Omental fat pad (tissue), 4 donors: Measurements from ENCODE around the gene MCCD1. TPM values are rescaled to one million over a fixed set of nuclear protein-coding genes. Genes with fewer than 3 reads are reported as not detected.
"Not testable (repeated sequence)": the region's sequence is repeated elsewhere in the genome, so short reads cannot be mapped to it uniquely, and the experiment has no call there.

Source experiments
- ATAC-seq: fragments of 150-250 bp; one replicate; pipeline ENCODE4 v1.9.1; 2016; ENCODE audit warnings: mild to moderate bottlenecking, moderate library complexity; ENCODE audit not compliant: low FRiP score
- DNase-seq: peaks from one replicate; pipeline ENCODE4 v3.0.0-alpha.2; 2019; ENCODE audit warnings: low spot score
- total RNA-seq, 4 donors: library from RNA; depleted of rRNA; stranded (reverse); fragments of >200 nt; gene quantifications; one replicate each; pipeline ENCODE4 v1.1.0, GENCODE V29; 2016
- TF ChIP-seq, protein P1 (sequence below), 3 donors: fragments of 450-650 bp; IDR thresholded peaks; one replicate each; pipeline ENCODE4 v1.5.1; 2016 to 2017; ENCODE audit warnings: antibody characterized with exemption in 3 of 3, mild to moderate bottlenecking in 3 of 3, moderate library complexity in 2 of 3

MCCD1 gene, protein sequence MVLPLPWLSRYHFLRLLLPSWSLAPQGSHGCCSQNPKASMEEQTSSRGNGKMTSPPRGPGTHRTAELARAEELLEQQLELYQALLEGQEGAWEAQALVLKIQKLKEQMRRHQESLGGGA
- total RNA-seq = not detected

DNA sequence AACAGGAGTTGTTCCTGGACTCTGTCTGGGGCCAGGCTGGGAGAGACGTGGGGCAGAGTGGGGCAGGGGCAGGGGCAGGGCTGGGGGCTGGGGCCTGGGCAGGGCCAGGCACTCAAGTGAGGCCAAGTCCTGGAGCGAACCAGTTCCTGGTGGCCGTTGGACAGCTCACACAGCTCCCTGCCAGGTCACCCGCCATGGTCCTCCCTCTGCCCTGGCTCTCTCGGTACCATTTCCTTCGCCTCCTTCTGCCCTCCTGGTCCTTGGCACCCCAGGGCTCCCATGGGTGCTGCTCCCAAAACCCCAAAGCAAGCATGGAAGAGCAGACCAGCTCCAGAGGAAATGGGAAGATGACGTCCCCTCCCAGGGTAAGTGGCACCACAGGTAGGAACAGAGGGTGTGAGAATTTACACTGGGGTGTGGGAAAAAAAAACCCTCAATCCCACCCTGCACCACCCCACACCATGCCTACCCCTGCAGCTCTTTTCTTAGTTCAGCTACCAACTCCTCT lies at the start of gene MCCD1:
Gene MCCD1 (plus strand): TSS at position 142 of the 508 bp plus-strand sequence. CDS start 53 bp downstream, at position 195.
- DNase-seq (no peak), ATAC-seq (no peak)
- TF ChIP-seq, protein P1, sequence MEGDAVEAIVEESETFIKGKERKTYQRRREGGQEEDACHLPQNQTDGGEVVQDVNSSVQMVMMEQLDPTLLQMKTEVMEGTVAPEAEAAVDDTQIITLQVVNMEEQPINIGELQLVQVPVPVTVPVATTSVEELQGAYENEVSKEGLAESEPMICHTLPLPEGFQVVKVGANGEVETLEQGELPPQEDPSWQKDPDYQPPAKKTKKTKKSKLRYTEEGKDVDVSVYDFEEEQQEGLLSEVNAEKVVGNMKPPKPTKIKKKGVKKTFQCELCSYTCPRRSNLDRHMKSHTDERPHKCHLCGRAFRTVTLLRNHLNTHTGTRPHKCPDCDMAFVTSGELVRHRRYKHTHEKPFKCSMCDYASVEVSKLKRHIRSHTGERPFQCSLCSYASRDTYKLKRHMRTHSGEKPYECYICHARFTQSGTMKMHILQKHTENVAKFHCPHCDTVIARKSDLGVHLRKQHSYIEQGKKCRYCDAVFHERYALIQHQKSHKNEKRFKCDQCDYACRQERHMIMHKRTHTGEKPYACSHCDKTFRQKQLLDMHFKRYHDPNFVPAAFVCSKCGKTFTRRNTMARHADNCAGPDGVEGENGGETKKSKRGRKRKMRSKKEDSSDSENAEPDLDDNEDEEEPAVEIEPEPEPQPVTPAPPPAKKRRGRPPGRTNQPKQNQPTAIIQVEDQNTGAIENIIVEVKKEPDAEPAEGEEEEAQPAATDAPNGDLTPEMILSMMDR (IDR thresholded peaks at IDR 0.05) = no peak

DNA sequence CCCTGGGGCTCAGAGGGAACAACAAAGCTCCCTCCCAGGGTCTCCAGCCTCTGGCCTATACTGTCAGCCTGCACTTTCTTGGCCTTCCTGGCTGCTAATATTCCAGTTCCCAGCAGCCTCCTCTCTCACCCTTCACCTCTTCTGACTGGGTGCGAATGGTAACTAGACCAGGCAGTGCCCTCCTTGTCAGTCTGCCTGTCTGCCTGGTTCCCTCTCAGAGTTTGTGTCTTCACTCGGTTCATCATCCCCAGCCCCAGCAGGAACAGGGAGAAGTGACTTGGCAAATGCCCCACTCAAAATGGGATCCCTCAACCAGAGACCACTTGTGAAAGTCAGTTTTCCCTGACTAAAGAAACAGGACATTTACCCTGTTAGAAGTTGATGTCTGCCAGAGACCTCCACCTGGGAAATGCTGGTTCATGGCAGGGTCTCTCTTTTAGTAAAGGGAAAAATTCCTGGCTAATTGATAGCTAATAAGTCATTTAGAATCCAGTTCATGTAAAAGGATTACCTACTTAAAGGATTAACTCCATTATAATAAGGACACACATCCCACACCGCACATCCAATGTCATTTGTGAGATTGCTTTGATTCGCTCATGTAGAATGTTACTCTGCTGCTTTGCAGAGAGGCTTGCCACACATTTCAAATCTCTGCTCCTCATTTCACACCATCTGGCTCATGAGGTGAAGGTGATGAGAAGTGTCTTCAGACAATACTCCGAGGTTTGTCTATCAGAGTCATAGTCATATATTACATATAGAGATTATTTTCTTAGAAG lies 49.4 kb upstream of the MCCD1 start:
- TF ChIP-seq, protein P1 (IDR thresholded peaks at IDR 0.05) = no peak
- DNase-seq (no peak), ATAC-seq (no peak)

DNA sequence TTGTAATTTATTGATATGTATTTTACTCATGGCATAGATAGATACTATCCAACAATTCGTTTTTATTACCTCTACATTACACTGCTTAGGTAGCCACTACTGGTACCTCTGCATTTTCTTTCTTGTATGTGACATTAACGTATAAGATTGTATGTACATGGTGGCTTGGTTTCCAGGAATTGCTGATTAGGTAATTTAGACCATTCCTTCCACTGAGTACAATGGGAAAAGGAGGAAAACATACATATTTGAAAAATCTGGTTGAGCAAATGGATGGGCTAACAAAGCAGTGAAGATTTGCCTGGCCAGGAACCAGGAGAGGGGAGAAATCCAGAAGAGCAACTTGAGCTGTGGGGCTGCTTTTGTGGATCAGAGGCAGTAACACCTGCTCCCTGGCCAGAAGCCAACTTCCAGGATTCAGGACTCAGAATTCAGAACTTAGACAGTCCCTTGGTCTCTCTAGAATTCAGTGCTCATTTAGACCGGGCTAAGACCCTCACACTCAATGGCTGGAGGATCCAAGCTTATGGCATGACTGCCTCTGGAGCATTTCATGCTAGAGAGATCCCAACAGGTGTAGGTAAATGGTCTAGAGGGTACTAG lies 48.7 kb upstream of the MCCD1 start:
- ATAC-seq = no peak
- TF ChIP-seq, protein P1 (IDR thresholded peaks at IDR 0.05) = no peak
- no peak for DNase-seq

DNA sequence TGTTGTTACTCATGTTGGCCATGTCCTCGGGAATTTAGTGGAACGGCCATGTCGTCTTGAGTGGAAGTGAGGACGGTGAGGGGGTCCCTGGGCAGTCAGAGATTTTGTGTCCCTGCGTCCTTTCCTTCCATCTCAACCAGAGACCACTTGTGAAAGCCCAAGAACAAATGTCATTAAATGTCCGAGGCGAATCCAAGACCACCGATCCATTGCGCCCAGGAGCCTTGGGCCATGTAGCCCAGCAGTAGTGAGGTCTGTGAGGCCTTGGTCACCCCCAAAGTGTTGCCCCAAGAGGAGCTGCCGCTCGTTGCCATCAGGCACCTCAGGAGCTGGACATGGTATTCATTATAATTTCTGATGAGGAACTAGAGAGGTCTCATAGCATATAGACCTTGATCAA lies 48.2 kb upstream of the MCCD1 start:
- TF ChIP-seq, protein P1 (IDR thresholded peaks at IDR 0.05) = no peak
- no peak for ATAC-seq

DNA sequence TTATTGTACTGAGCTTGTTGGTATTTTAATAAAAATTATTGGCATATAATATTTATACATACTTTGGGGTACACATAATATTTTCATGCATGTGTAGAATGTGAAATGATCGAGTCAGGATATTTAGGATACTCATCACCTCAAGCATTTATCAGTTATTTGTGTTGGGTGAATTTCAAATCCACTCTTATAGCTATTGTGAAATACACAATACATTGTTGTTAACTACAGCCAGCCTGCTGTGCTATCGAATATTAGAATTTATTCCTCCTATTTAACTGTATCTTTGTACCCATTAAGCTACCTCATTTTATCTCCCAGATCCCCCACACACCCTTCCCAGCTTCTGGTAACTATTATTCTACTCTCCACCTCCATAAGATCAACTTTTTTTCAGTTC lies 45.4 kb upstream of the MCCD1 start:
- DNase-seq = no peak
- no peak for ATAC-seq
- TF ChIP-seq, protein P1 (IDR thresholded peaks at IDR 0.05) = no peak

More for the DNA sequence above, 48.2 kb upstream of the MCCD1 start:
- no peak for DNase-seq

DNA sequence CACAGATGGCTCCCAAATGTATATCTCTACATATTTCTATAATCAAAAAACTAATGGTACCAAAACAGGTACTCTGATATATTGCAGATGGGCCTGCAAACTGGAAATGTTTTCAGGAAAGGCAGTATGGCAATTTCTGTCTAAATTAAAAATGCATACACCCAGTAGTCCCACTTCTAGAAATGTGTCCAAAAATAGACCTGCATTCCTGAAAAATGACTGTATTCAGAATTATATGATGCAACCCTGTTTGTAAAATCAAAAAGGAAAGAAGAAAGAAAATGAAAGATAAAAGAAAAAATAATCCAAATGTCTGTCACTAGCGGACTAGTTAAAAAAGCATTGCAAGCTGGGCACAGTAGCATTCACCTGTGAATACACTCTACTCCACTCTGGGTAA lies 43.7 kb upstream of the MCCD1 start:
- TF ChIP-seq, protein P1 (IDR thresholded peaks at IDR 0.05) = no peak
- ATAC-seq = no peak
- DNase-seq = no peak

DNA sequence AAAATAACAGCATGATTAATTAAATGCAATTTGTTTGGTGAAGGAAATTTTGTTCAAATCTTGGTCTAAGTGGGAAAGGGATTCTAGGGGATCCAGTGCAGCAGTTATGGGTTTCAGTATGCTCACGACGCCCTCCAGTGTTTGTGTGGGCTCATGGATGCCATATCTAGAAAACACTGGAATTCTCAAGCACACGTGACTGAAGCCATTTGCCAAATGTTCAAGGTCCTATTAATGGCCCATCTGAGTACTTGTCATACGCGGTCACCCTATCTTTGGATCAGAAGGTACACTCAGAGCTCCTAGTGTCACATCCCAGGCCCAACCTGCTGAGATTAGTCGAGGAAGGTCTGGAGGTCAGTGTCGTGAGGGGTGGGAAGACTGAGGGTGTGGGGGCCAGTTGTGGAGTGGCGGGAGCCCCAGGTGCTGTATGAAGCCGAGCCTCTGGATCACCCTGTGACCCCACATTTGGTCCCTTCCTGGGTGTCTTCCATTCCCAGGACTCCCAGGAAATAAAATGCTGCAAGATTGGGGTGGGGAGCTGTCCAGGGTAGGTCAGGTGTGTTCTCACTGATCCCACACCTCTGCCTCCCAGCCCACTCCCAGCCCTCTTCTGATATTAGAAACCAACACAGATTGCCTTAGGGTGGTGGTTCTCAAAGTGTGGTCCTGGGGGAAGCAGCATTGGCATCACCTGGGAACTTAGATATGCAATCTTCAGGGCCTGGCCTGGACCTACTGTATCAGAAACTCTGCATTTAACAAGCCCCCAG lies 42.5 kb upstream of the MCCD1 start:
- not testable (repeated sequence) for DNase-seq, ATAC-seq

DNA sequence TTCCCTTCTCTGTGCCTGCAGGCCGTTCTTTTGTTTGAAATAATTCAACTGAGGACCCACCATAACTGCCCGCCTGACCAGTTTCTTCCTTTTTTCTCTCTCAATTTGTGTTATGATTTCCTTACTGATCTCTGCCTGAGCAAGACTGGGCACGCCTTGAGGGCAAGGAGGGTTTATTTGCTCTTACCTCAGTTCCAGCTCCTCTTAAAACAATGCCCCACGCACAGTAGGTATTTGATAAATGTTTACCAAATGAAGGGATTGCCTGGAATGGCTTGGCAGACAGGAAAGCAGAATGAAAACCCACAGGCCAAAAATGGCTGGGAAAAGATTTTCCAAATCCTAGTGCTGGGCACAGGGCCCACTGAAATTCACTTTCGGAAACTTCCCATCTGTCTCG lies 41.1 kb upstream of the MCCD1 start:
- not testable (repeated sequence) for ATAC-seq, DNase-seq
